Astrocyte of the hippocampus (primary cell): ENCODE data around the gene MLNR.

Source experiments
- DNase-seq: peaks from one replicate; pipeline ENCODE4 v3.0.0; 2011; ENCODE audit warnings: low read depth, low spot score

The MLNR gene

DNA sequence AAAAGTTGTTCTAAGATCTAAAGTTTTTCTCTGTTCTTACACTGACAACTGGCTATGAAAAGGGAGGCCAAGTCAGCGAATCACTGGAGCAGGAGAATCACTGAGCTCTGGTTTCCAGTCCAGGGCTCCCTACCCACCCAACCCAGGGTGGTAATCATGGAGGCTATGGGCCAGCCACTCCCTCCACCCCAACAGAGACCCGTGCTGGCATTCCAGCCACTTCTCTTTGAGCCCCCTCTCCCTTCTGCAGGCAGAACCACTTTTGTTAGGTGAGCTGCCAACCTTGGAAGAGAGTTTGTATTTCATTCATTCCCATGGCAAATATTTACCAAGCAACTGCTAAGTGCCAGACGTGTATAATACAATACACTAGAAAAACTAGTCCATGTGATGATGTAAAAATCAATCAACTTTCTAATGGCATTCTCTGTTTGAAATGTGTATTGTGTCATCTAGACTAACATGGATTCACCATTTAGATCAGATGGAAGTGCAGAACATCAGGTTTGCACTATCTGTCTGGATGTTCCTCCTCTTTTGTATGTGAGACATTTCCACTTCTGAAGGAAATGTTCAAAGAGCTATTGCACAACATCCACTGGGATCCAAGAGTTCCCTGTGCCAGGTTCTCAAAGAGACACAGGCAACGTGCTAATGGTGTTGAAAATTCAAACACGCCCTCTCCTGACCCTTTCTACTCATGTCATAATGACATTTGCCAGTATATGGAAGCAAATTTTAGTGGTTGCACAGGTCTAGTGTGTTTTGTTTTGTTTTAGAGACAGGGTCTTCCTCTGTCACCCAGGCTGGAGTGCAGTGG is 5.3 kb downstream of the MLNR start:
- DNase-seq = no peak

DNA sequence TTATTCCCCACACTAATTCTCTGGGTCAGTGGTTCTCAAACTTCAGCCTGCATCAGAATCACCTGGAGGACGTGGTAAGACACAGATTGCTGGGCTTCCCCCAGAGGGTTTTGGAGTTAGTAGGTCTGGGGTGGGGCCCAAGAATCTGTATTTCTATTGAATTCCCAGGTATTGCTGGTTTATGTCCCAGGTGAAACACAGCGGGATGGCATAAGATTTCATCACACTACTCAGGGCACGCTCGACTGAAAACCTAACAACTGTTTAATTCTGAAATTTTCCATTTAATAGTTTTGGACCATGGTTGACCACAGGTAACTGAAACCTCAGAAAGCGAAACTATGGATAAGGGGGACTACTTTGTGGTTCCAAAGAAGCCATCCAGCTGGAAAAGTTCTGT is 6.5 kb downstream of the MLNR start:
- DNase-seq = no peak

GRCh38 chr13:49234741-49235140 is 14.6 kb downstream of the MLNR start:
- DNase-seq = no peak

DNA sequence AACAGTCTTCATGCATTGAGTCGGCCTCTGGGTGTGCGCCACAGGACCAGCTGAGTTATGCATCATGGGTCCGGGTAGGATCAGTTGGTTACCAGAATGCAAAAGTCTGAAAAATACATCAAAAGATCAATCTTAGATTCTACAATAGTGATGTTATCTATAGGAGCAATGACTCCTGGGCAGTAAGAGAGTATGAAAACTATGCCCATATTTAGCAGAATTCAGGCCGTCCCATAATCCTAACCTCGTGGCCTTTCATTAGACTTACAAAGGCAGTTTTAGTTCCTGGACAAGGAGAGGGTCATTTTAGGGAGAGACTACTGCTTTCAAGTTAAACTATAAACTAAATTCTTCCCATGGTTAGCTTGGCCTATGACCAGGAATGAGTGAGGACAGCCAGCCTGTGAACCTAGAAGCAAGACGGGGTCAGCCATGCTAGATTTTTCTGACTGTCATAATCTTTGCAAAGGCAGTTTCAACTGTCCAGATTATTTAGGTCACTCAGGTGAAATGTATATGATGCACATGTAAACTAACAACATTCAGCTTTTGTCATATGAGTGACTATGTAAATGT is 15.8 kb downstream of the MLNR start:
- DNase-seq = no peak

GRCh38 chr13:49238621-49239020 is 18.5 kb downstream of the MLNR start:
- DNase-seq = no peak

DNA sequence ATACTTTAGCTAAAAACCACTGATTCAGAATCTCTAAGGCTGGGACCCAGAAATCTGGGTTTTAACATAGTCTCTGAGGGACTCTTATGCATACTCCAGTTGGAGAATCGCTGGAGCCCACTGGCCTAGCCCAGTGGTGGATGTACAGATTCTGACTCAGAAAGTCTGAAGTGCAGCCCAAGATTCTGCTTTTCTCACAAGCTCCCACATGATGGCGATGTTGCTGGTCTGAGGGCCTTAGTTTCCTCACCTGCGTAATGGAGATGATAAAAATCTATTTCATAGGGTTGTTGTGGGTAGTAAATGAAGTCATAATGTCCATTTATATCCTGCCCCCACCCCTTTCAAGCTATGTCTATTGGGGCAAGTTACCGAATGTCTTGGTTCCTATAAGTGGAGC is 19.9 kb downstream of the MLNR start:
- peak; percentile 42 for DNase-seq

GRCh38 chr13:49241296-49241695 is 21.2 kb downstream of the MLNR start:
- no peak for DNase-seq

DNA sequence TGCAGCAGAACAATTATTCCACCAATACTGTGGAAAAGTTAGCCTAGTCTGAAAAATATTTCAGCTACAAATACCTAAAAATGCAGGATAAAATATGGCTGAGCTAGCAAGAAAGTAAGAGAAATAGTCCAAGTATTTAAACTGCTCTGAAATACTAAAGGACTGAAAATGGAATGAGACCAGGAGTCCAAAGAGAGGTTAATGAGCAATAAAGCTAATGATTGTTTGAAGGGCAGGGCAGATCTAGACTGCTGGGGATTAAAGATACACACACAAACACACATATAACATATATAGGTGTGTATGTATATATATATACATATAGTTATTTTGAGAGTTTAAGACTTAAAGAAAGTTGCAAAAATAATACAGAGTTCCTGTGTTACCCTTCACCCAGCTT is 25.0 kb downstream of the MLNR start:
- no peak for DNase-seq

- no peak for DNase-seq
These were observed 26.9 kb downstream of the MLNR start for GRCh38 chr13:49246850-49247642.

DNA sequence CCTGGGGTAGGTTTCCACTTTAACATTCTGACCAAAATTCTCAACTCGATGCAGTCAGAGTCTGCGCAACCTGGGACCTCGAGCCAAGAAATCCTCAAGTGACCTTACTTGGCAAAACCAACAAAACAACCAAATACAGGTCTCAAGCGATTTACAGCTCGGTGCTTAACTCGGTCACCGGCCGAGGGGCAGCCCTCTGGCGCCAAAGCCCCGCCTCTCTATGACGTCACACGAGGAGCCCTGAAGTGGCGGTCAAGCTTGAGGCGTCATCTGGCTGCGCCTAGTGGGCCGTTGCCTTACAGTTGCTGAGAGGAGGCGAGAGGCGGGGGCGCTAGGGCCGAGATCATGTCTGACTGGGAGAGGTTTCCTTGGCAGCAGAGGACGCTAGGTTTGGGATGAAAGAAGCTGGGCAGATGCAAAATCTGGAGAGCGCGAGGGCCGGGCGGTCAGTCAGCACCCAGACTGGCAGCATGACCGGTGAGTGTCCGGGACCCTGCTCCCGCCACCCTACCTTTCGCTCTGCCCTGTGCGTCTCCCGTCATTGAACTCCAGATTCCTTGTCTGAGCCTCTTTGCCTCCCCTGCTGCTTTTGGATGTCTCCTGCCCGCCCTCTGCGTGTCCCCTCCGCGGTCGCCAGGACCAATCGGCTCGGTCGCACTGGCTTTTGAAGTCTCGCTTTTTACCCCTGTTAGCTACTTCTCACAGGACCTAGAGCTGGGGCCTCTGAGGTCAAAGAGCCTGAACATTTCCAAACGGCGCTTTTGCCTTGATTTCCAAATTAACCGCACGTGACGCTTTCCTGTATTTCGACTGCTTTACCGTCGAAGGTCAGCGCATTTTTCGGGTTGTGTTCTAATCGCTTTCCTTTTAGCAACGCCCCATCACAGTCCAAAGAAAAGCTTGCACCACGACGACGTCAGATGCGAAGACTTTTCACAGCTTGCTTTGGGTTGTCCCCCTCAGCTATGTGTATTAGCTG is 27.8 kb downstream of the MLNR start, which contains the start of gene CDADC1:
Gene CDADC1 (plus strand): TSS at position 283 of the 979 bp plus-strand sequence. CDS start 113 bp downstream, at position 396.
- peak; percentile 99 for DNase-seq

DNA sequence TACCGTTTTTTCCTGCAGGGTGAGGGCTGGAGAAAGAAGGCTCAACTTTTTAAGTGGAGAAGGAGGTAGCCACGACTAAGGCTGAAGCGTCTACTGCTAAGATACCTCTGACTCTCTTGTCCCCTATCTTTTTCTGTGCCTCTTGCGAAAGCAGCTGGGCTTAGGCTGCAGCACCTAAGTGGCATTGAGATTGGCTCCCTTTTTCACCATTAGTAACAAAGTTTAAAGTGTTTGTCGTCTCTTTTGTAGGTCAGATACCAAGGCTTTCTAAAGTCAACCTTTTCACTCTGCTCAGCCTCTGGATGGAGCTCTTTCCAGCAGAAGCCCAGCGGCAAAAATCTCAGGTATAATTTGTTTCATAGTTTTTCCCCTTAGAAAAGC is 28.5 kb downstream of the MLNR start:
- no peak for DNase-seq

DNA sequence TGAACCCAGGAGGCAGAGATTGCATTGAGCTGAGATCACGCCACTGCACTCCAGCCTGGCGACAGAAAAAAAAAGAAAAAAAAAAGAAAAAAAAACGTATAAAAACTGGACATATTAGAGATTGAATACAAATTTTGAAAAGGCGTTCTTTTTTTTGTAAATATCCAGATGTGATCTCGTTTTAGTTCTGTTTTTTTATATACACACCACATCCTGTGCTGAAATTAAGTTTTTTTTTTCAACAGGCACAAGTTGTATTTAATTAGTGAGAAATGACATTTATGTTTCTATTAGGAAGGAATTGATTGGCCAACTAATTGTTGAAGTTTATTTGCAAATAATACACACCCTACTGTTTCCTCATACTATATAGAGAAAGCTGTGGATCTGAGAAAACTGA is 31.2 kb downstream of the MLNR start:
- no peak for DNase-seq

GRCh38 chr13:49253310-49253709 is 33.2 kb downstream of the MLNR start:
- DNase-seq = no peak

- DNase-seq = no peak
These were observed 33.9 kb downstream of the MLNR start for GRCh38 chr13:49254007-49254406.

DNA sequence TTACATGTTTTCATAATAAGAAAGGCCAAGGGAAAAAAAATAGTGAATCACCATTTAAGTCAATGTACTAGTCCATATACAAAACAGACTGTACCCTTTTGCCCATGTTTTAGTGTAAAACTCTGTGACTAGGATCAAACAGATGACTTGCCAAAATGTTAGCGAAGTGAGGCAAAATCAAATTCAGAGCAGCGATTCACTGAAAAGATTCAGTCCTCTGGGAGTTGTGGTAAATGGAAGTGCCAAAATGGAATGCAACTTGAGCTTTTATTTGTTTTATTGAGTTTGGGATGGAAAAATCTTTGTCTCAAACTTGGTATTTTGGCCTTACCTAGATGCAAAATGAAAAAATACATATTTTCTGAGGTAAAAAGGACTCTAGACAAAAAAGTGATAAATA is 36.7 kb downstream of the MLNR start:
- peak; percentile 11 for DNase-seq

GRCh38 chr13:49258089-49258796 is 38.1 kb downstream of the MLNR start:
- DNase-seq = no peak

GRCh38 chr13:49259586-49259985 is 39.4 kb downstream of the MLNR start:
- DNase-seq = no peak

GRCh38 chr13:49262634-49263033 is 42.5 kb downstream of the MLNR start:
- no peak for DNase-seq

- peak; percentile 52 for DNase-seq
These were observed 45.7 kb downstream of the MLNR start for GRCh38 chr13:49265822-49266221.

DNA sequence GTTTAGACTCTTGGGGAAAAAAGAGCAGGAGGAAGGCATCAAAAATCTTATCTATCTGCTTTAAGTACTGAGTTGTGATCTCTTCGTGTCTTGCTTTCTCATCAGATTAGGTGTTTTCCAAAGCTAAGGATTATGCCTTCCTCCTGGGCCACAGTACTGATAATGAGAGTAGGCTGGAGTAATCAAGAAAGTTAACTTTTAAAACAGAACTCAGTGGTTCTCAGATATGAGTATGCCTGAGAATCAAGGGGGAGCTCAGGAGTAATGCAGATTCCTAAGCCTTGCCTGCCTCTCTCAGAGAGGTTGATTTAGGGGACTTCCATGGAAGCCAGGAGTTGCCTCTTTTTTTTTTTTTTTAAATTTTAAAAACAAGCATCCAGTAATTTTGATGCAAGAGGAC is 51.1 kb downstream of the MLNR start:
- DNase-seq = no peak
